Fibroblast of skin of right biceps (primary cell): ENCODE data around the gene GABRB3.

Source experiments
- DNase-seq: peaks from one replicate; pipeline ENCODE4 v3.0.0-alpha.2; 2013

The GABRB3 gene

GRCh38 chr15:26670116-26670515 is 102.8 kb downstream of the GABRB3 start:
- DNase-seq: no peak

GRCh38 chr15:26667222-26667988 is 105.5 kb downstream of the GABRB3 start:
- DNase-seq: no peak

GRCh38 chr15:26665957-26666791 is 106.7 kb downstream of the GABRB3 start:
- DNase-seq: no peak

GRCh38 chr15:26662283-26662682 is 110.6 kb downstream of the GABRB3 start:
- DNase-seq: no peak

- peak; percentile 16 for DNase-seq
Measured at GRCh38 chr15:26661748-26662147, 111.1 kb downstream of the GABRB3 start.

- DNase-seq: no peak
Measured at GRCh38 chr15:26661107-26661506, 111.8 kb downstream of the GABRB3 start.

GRCh38 chr15:26660241-26660640 is 112.6 kb downstream of the GABRB3 start:
- DNase-seq: no peak

- no peak for DNase-seq
Measured at GRCh38 chr15:26658290-26658689, 114.6 kb downstream of the GABRB3 start.

GRCh38 chr15:26656080-26656479 is 116.8 kb downstream of the GABRB3 start:
- no peak for DNase-seq

- no peak for DNase-seq
Measured at GRCh38 chr15:26651909-26652308, 121.0 kb downstream of the GABRB3 start.

GRCh38 chr15:26648676-26649075 is 124.2 kb downstream of the GABRB3 start:
- DNase-seq: no peak

GRCh38 chr15:26644948-26645347 is 127.9 kb downstream of the GABRB3 start:
- no peak for DNase-seq

GRCh38 chr15:26641144-26641543 is 131.7 kb downstream of the GABRB3 start:
- no peak for DNase-seq

GRCh38 chr15:26640601-26641000 is 132.3 kb downstream of the GABRB3 start:
- no peak for DNase-seq

GRCh38 chr15:26639966-26640365 is 132.9 kb downstream of the GABRB3 start:
- no peak for DNase-seq

- no peak for DNase-seq
Measured at GRCh38 chr15:26635614-26636013, 137.3 kb downstream of the GABRB3 start.

GRCh38 chr15:26635105-26635504 is 137.8 kb downstream of the GABRB3 start:
- no peak for DNase-seq

- no peak for DNase-seq
Measured at GRCh38 chr15:26634319-26634718, 138.5 kb downstream of the GABRB3 start.

GRCh38 chr15:26632500-26632899 is 140.4 kb downstream of the GABRB3 start:
- no peak for DNase-seq

GRCh38 chr15:26631894-26632293 is 141.0 kb downstream of the GABRB3 start:
- no peak for DNase-seq

GRCh38 chr15:26630857-26631256 is 142.0 kb downstream of the GABRB3 start:
- no peak for DNase-seq

- DNase-seq: peak; percentile 76
Measured at GRCh38 chr15:26628879-26629529, 143.9 kb downstream of the GABRB3 start.

- DNase-seq: no peak
Measured at GRCh38 chr15:26628071-26628470, 144.8 kb downstream of the GABRB3 start.

- DNase-seq: no peak
Measured at GRCh38 chr15:26624128-26624527, 148.7 kb downstream of the GABRB3 start.
